ENCODE results near the gene POLR1A. TPM values are rescaled to one million over a fixed set of nuclear protein-coding genes. Genes with fewer than 3 reads are reported as not detected.

Gene POLR1A
- total RNA-seq, 1 experiment from 2014 or later, result 47.5 TPM

GRCh38 chr2:86052676-86053075 is 53.0 kb downstream of the POLR1A start (continued):
- TF ChIP-seq ARID4B (CRISPR knock-in tag; IDR thresholded peaks at IDR 0.05; ENCODE audit: borderline replicate concordance) (no peak), AR (CRISPR knock-in tag; IDR thresholded peaks at IDR 0.05) (no peak), EMX1 (CRISPR knock-in tag; IDR thresholded peaks at IDR 0.05) (no peak), JUN (CRISPR knock-in tag; IDR thresholded peaks at IDR 0.05) (no peak), E2F5 (CRISPR knock-in tag; IDR thresholded peaks at IDR 0.05) (no peak), CBFB (CRISPR knock-in tag; IDR thresholded peaks at IDR 0.05; ENCODE audit: low read depth) (no peak), ZNF219 (CRISPR knock-in tag; IDR thresholded peaks at IDR 0.05; ENCODE audit: borderline replicate concordance) (no peak), ETV6 (CRISPR knock-in tag; IDR thresholded peaks at IDR 0.05) (no peak), HMGA2 (CRISPR knock-in tag; IDR thresholded peaks at IDR 0.05) (no peak), NFATC4 (CRISPR knock-in tag; IDR thresholded peaks at IDR 0.05) (no peak)

GRCh38 chr2:86052265-86052664 is 53.4 kb downstream of the POLR1A start:
- no peaks in the 10 kb centered on the region for H3K27me3 Mint-ChIP-seq (ENCODE audit: low read depth)
- no peaks in the 10 kb centered on the region for H3K4me1 Mint-ChIP-seq
- H3K4me3 Mint-ChIP-seq, result no peak overlapping the region
- POLR2A ChIA-PET, result no interaction called here
- DNase-seq (ENCODE audit: low spot score), result no peak
- ATAC-seq, result peak; percentile 58
- no peaks in the 10 kb centered on the region for H3K9me3 Mint-ChIP-seq
- CTCF ChIA-PET, result interaction anchor here (1.9 kb wide), 1 partner anchor 36 kb away, joined by 5 read pairs; no protein-coding TSS in a partner anchor
- peaks cover 48% of the 10 kb centered on the region for H3K36me3 Mint-ChIP-seq
- H3K27ac Mint-ChIP-seq, result no peak overlapping the region
- TF ChIP-seq PRDM15 (CRISPR knock-in tag; IDR thresholded peaks at IDR 0.05) (no peak), ELF4 (CRISPR knock-in tag; IDR thresholded peaks at IDR 0.05; ENCODE audit: low read depth) (no peak), JUN (CRISPR knock-in tag; IDR thresholded peaks at IDR 0.05) (no peak), ZNF671 (CRISPR knock-in tag; IDR thresholded peaks at IDR 0.05) (no peak), SMAD3 (CRISPR knock-in tag; IDR thresholded peaks at IDR 0.05; ENCODE audit: borderline replicate concordance) (no peak), ERG (CRISPR knock-in tag; IDR thresholded peaks at IDR 0.05) (no peak), PRRX2 (CRISPR knock-in tag; IDR thresholded peaks at IDR 0.05) (no peak), FOXP4 (CRISPR knock-in tag; IDR thresholded peaks at IDR 0.05) (no peak), RELA (CRISPR knock-in tag; IDR thresholded peaks at IDR 0.05; ENCODE audit: borderline replicate concordance) (no peak), SOX15 (CRISPR knock-in tag; IDR thresholded peaks at IDR 0.05) (no peak), ZNF317 (CRISPR knock-in tag; IDR thresholded peaks at IDR 0.05; ENCODE audit: borderline replicate concordance, low read depth) (no peak), ZNF512 (CRISPR knock-in tag; IDR thresholded peaks at IDR 0.05; ENCODE audit: borderline replicate concordance) (no peak)
